ENCODE measurements around the gene ADAMTS5.

- TF ChIP-seq CTCF (IDR thresholded peaks at IDR 0.05) (no peak), ZFX (IDR thresholded peaks at IDR 0.05; ENCODE audit: borderline replicate concordance) (no peak)
Observed at GRCh38 chr21:26965040-26965906, 1.6 kb downstream of the ADAMTS5 start.
